ENCODE data around the gene TRIM47. TPM values are rescaled to one million over a fixed set of nuclear protein-coding genes. Genes with fewer than 3 reads are reported as not detected.

TRIM47 gene, protein sequence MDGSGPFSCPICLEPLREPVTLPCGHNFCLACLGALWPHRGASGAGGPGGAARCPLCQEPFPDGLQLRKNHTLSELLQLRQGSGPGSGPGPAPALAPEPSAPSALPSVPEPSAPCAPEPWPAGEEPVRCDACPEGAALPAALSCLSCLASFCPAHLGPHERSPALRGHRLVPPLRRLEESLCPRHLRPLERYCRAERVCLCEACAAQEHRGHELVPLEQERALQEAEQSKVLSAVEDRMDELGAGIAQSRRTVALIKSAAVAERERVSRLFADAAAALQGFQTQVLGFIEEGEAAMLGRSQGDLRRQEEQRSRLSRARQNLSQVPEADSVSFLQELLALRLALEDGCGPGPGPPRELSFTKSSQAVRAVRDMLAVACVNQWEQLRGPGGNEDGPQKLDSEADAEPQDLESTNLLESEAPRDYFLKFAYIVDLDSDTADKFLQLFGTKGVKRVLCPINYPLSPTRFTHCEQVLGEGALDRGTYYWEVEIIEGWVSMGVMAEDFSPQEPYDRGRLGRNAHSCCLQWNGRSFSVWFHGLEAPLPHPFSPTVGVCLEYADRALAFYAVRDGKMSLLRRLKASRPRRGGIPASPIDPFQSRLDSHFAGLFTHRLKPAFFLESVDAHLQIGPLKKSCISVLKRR
- 32.8 and 41.4 TPM in 2 replicates for total RNA-seq

DNA sequence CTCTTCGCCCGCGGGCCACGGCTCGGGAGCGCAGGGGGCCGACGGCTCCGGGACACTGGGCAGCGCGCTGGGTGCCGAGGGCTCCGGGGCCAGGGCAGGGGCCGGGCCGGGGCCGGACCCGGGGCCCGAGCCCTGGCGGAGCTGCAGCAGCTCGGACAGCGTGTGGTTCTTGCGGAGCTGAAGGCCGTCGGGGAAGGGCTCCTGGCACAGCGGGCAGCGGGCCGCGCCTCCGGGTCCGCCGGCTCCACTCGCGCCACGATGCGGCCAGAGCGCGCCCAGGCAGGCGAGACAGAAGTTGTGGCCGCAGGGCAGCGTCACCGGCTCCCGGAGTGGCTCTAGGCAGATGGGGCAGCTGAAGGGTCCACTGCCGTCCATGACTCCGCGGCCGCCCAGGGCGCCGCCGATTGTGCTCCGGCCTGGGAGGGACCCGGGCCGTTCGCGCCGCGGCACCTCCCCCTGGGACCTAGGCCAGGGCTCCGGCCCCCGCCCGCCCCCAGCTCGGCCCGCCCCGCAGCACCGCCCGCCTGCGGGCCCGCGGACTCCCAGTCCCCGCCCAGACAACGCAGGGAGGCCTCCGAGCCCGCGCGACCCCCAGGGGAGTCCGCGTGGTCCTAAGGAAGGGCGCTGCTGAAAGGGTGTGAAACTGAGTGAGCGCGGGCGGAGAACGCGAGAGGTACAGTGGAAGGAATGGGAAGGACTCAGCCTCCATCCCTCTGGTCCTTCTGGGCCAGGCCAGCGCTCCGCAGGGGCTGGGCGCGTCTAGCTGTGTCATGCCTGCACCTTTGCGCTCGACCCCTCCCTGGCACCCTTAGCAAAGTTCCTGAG is at the start of gene TRIM47:
TRIM47 (minus strand) TSS at position 408 of the 825 bp plus-strand sequence; CDS start at position 375, 33 bp downstream.

DNA sequence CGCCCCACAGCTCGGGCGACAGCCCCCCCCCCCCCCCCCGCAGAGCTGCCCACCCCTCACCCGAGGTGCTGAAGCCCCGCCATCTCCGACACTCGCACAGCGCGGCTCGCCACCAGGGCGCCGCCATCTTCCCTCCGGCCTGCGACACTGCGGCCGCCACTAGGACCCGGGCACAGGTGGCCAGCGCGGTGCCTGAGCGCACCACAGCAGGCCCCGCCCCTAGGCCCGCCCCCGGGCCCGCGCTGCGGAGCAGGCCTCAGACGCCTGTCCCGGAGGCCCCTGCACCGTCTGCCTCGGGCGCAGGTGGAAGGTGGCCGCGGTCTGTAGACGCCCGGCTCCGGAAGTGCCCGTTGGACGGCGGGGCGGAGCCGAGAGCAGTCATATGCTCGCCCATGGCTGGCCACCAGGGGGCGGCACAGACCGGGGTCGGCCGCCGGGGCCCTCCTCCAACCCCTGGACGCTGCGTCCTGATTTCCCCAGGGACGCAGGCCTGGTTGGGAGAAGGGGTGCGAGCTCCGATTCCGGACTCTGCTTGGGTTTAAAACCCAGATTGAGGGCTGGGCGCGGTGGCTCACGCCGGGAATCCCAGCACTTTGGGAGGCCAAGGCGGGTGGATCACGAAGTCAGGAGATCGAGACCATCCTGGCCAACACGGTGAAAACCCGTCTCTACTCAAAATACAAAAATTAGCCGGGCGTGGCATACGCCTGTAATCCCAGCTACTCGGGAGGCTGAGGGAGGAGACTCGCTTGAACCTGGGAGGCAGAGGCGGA is 26.6 kb upstream of the TRIM47 start, which contains the start of gene MRPL38:
MRPL38 (minus strand) TSS at position 136 of the 773 bp plus-strand sequence; CDS start at position 127, 9 bp downstream.

DNA sequence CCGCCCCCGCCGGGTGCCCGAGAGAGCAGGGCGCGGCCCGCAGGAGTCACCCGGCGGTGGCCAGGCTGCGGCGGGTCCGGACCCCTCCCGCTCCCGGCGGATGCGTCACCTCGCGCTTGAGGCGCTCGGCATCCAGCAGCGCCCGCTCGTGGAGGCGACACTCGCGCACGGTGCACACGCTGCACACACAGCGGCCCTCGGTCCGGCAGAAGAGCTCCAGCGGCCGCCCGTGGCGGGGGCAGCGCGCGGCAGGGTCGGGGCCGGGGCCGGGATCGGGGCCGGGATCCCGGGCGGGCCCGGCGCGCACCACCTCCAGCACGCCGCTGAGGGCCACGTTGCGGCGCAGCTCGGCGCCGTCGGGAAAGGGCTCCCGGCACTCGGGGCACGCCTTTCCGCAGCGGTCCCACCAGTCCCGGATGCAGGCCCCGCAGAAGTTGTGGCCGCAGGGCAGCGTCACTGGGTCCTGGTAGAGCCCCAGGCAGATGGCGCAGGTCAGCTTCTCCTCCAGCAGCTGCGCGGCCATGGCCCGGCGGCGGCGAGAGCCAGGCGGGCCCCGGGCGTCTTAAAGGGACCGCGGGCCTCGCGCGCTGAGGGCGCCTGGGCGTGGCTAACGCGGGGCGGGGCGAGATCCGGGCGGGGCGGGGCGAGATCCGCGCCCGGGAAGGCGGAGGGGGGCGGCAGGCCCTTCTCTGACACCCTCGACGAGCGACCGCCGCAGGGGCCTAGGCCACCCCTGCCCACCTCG is 18.2 kb upstream of the TRIM47 start, which contains the start of gene TRIM65:
TRIM65 (minus strand) TSS at position 537 of the 745 bp plus-strand sequence; CDS start at position 523, 14 bp downstream.

DNA sequence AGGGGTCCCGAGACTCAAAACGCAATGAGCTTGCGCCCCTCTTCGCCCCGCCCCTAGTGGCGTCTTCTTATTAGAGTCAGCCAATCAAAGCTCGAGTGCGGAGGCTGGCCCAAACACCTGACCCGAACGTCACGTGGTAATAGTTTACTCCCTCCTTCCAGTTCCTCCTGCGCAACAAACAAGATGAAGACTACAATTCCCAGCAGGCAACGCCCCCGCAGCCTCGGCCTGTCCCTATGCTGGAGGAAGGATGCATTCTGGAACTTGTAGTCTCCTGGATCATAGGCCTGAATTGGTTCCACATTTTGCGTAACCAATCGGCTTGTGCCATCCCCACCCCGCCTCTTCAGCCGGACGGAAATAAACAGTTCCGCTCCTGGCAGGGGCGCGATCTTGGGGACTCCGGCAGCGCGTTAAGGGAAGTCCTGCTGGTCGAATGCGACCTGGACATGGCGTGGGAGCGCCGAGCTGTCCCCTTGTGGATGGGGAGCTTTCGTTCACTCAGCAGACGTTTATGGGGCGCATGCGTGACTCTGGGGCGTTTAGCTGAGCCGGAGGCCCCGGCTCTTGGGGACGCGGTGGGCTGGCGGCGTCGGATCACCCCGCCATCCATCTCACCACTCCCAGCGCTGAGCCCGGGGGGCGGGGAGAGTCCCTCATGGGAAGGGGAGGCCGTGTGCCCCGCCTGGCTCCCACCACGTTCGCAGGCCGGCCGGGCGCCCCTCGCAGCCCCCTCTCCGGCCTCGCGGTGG is 22.9 kb downstream of the TRIM47 start, which contains the start of gene WBP2:
WBP2 (minus strand) TSS at position 26 of the 752 bp plus-strand sequence. CDS start 38 bp downstream, outside the sequence.

DNA sequence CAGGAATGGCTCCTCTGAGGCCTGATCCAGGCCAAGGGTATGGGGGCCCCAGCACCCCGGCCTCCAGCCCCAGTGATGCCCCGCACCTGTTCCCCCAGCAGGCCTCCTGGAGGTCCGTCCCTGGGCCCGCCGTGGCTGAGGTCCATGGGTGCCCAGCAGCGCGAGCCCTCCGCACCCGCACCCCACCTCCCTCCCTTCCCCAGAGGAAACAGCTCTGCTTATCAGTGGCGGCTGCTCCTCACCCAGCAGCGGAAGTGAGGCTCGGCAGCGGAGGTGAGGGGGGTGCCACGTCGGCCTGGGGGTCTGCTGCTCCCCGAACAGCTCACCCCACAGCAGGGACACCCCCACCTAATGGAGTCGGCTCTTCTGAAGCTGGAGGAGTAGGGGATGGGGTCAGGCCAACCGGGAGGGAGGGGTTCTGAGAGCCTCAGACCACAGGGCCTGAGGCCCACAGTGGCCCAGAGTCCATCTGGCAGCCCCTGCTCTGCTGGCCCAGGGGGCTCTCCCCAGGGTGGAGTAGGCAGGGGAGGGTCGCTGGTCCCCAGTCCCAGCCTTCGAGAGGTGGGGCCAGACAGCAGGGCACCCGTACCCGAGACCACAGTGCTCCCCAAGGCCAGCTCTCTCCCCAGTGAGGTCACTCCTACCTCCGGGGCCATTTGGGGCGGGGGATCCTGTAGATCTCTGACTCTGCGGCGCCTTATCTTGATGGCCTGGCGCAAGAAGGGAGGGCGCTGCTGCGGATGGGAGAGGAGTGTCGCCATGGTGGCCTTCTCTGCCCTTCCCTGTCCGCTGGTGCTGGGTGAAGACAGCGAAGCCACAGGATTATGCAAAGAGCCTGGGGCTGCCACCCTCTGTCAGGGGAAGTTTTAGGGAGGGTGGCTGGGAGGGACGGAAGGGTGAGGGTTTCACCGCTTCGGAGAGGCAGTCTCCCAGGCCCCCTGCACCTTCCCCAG is 34.5 kb downstream of the TRIM47 start, which contains the start of gene UNC13D:
UNC13D (minus strand) TSS at position 828 of the 953 bp plus-strand sequence; CDS start at position 761, 67 bp downstream.

Other genes starting within 250 kb of the TRIM47 start
- 0.25 TPM in 1 of 2 replicates, not detected in the other for gene SMIM5, start 245.1 kb downstream of the TRIM47 start, total RNA-seq
- gene RECQL5, start 211.4 kb downstream of the TRIM47 start, total RNA-seq, result 13.2 and 32.3 TPM in 2 replicates
- gene SAP30BP, start 211.2 kb downstream of the TRIM47 start, total RNA-seq, result 60.1 and 68.9 TPM in 2 replicates
- gene ITGB4, start 157.1 kb downstream of the TRIM47 start, total RNA-seq, result 4.1 and 85.9 TPM in 2 replicates
- gene GALK1, start 113.4 kb downstream of the TRIM47 start, total RNA-seq, result 58.3 and 61.6 TPM in 2 replicates
- gene UNK, start 93.8 kb downstream of the TRIM47 start, total RNA-seq, result 17.5 and 23.6 TPM in 2 replicates
- gene UNC13D, start 34.2 kb downstream of the TRIM47 start, total RNA-seq, result 5.1 and 15.7 TPM in 2 replicates
- gene WBP2, start 23.2 kb downstream of the TRIM47 start, total RNA-seq, result 55.2 and 85.8 TPM in 2 replicates
- 29.5 and 32.6 TPM in 2 replicates for gene TRIM65, start 18.4 kb upstream of the TRIM47 start, total RNA-seq
- gene MRPL38, start 26.3 kb upstream of the TRIM47 start, total RNA-seq, result 45.3 and 52.8 TPM in 2 replicates
- 6.6 and 8.0 TPM in 2 replicates for gene FBF1, start 62.5 kb upstream of the TRIM47 start, total RNA-seq
- 24.0 and 30.6 TPM in 2 replicates for gene ACOX1, start 100.6 kb upstream of the TRIM47 start, total RNA-seq
- 23.0 and 36.8 TPM in 2 replicates for gene TEN1, start 100.7 kb upstream of the TRIM47 start, total RNA-seq
- gene CDK3, start 122.3 kb upstream of the TRIM47 start, total RNA-seq, result 2.4 and 2.9 TPM in 2 replicates
- 11.7 and 21.4 TPM in 2 replicates for gene EVPL, start 148.7 kb upstream of the TRIM47 start, total RNA-seq
- 33.8 and 41.1 TPM in 2 replicates for gene SRP68, start 193.9 kb upstream of the TRIM47 start, total RNA-seq
- 0.16 and 1.3 TPM in 2 replicates for gene GALR2, start 196.2 kb upstream of the TRIM47 start, total RNA-seq
- gene ZACN, start 200.6 kb upstream of the TRIM47 start, total RNA-seq, result not detected in 2 replicates
- gene EXOC7, start 225.2 kb upstream of the TRIM47 start, total RNA-seq, result 64.9 and 77.6 TPM in 2 replicates

All from mesangial cell (primary cell).